ENCODE measurements around the gene ZBTB44.

The ZBTB44 gene

GRCh38 chr11:130213143-130213978, 101.4 kb downstream of the ZBTB44 start:
- TF ChIP-seq CTCF (IDR thresholded peaks at IDR 0.05; ENCODE audit: borderline replicate concordance, control extremely low read depth, extremely low read depth, insufficient read depth, missing control alignments), result peak; percentile 93
- peak; percentile 89 for DNase-seq (ENCODE audit: low spot score)
- in situ Hi-C loops (cut with MboI; ENCODE audit: low sequenced_read_pairs, unreplicated experiment), result loop anchor here (10.0 to 25.0 kb wide), 2 partner anchors 211 to 649 kb away; partner anchors contain the start of gene ADAMTS8

DNA sequence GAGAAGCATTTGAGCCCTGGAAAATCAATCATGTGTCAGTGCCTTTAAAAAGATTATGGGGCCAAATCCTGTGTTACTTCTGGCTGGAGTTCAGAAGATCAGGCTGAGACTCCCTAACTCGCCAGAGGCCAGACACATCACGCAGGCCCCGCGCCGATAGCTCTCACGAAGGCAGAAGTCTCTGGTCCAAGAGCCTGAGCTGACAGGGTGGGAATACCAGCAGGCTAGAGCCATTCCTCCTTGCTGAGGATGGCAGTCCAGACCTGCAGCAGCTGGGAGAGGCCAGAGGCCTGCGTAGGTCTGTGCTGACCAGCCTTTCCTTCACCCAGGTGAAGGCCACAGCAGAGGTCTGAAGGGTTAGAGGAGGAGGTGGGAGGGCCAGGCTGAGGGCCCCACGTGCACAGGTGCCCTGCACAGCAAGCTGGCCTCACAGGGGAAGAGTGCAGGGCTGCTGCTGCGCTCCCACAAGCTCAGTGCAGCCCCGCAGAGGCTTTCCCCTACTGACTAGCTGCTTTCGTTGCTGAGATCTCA, 102.2 kb downstream of the ZBTB44 start:
- in situ Hi-C loops (cut with MboI; ENCODE audit: low sequenced_read_pairs, unreplicated experiment), result loop anchor here (10.0 to 25.0 kb wide), 2 partner anchors 212 to 650 kb away; partner anchors contain the start of gene ADAMTS8
- peak; percentile 47 for DNase-seq (ENCODE audit: low spot score)
- no peak for TF ChIP-seq CTCF (IDR thresholded peaks at IDR 0.05; ENCODE audit: borderline replicate concordance, control extremely low read depth, extremely low read depth, insufficient read depth, missing control alignments)

DNA sequence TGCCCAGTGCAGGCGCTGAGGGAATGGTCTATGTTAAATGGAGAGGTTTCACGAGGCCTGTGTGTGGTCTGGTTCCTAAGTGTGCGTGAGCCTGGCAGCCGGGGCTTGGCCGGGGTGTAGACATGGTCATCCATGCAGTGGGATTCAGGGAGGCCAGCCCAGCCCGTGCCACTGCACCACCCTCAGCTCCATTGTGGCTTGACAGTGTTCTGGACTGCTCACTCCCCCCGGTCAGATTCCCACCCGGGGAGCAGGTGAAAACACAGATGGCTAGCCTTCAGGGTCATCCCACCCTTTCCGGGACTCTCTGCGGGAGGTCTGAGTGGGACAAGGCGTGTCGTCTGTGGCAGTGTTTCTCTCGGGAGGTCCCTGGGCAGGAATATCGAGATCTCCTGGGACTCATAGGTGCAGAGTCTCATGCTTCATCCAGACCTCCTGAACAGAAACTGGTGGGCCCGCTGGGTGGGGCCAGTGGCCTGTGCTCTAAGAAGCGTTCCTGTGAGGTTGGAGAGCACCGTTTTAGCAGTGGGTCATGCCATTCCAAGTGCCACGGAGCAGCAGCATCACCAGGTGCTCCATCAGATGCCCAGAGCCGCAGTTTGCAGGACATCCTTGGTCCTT, 102.8 kb downstream of the ZBTB44 start:
- peak; percentile 24 for DNase-seq (ENCODE audit: low spot score)
- no peak for TF ChIP-seq CTCF (IDR thresholded peaks at IDR 0.05; ENCODE audit: borderline replicate concordance, control extremely low read depth, extremely low read depth, insufficient read depth, missing control alignments)
- in situ Hi-C loops (cut with MboI; ENCODE audit: low sequenced_read_pairs, unreplicated experiment), result loop anchor here (10.0 to 25.0 kb wide), 2 partner anchors 213 to 650 kb away; partner anchors contain the start of gene ADAMTS8

- in situ Hi-C loops (cut with MboI; ENCODE audit: low sequenced_read_pairs, unreplicated experiment), result loop anchor here (10.0 to 25.0 kb wide), 2 partner anchors 214 to 651 kb away; partner anchors contain the start of gene ADAMTS8
- peak; percentile 16 for DNase-seq (ENCODE audit: low spot score)
- TF ChIP-seq CTCF (IDR thresholded peaks at IDR 0.05; ENCODE audit: borderline replicate concordance, control extremely low read depth, extremely low read depth, insufficient read depth, missing control alignments), result no peak
Measured at GRCh38 chr11:130211144-130211543, 103.6 kb downstream of the ZBTB44 start.

DNA sequence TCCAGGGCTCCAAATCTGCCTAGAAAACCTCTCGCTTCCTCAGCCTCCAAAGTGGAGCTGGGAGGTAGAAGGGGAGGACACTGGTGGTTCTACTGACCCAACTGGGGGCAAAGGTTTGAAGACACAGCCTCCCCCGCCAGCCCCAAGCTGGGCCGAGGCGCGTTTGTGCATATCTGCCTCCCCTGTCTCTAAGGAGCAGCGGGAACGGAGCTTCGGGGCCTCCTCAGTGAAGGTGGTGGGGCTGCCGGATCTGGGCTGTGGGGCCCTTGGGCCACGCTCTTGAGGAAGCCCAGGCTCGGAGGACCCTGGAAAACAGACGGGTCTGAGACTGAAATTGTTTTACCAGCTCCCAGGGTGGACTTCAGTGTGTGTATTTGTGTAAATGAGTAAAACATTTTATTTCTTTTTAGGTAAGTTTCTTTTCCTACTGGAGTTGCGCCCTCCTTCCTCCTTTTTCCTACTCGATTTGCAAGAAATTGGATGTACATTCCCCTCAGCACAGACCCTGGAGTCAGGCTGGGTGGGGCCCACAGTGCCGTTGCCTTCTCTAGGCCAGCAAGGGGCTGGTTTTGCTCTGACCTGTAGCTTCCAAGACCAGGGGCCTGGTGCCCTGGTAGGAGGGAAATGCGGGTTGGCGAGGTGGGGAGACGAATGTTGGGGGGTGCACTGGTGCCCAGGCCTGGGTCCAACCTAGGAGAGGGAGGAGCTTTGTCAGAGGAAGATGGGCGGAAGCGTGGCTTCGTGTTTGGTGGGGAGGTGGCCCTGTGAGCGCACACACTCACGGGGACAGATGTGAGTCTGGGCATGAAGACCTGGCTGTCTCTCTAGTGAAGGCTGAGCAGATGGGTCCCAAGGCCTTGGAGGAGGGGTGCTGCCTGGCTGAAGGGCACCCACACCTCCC, 104.5 kb downstream of the ZBTB44 start:
- TF ChIP-seq CTCF (IDR thresholded peaks at IDR 0.05; ENCODE audit: borderline replicate concordance, control extremely low read depth, extremely low read depth, insufficient read depth, missing control alignments), result no peak
- in situ Hi-C loops (cut with MboI; ENCODE audit: low sequenced_read_pairs, unreplicated experiment), result loop anchor here (10.0 to 25.0 kb wide), 2 partner anchors 215 to 652 kb away; partner anchors contain the start of gene ADAMTS8
- DNase-seq (ENCODE audit: low spot score), result peak; percentile 13

All from GM13976 (cell line).